Large intestine (tissue), 3 donors: ENCODE measurements around the gene IFTAP. TPM values are rescaled to one million over a fixed set of nuclear protein-coding genes. Genes with fewer than 3 reads are reported as not detected.

Experiments used
- DNase-seq, 2 donors: peaks; one replicate each; pipeline versions ENCODE4 v3.0.0 to v3.0.0-alpha.2; 2013
- H3K27ac ChIP-seq: one replicate; pipeline ENCODE4 v1.5.1; 2013; ENCODE audit warnings: low read length
- H3K27me3 ChIP-seq: 2 replicates; pipeline ENCODE4 v1.6.1; 2013; ENCODE audit warnings: low read length; ENCODE audit not compliant: control insufficient read depth, insufficient read depth
- H3K36me3 ChIP-seq: 2 replicates; pipeline ENCODE4 v1.6.1; 2013; ENCODE audit warnings: low read length; ENCODE audit not compliant: control insufficient read depth, insufficient read depth
- H3K4me1 ChIP-seq: one replicate; pipeline ENCODE4 v1.6.1; 2013; ENCODE audit warnings: low read length; ENCODE audit not compliant: control insufficient read depth, insufficient read depth
- H3K4me3 ChIP-seq: one replicate; pipeline ENCODE4 v1.5.1; 2013; ENCODE audit warnings: low read length
- H3K9me3 ChIP-seq: one replicate; pipeline ENCODE4 v1.6.1; 2013; ENCODE audit warnings: mild to moderate bottlenecking, low read depth, low read length, moderate library complexity; ENCODE audit not compliant: control insufficient read depth
- WGBS: methylation state at CpG from one replicate; pipeline ENCODE4 v1.1.5; 2013; ENCODE audit warnings: low lambda C conversion rate; ENCODE audit not compliant: insufficient coverage; 5-methylcytosine and 5-hydroxymethylcytosine counted together
- polyA plus RNA-seq: library from polyadenylated mRNA; unstranded; fragments of 120-200 nt; gene quantifications from one replicate; pipeline ENCODE4 v1.2.1, GENCODE V29; 2013

IFTAP gene
- polyA plus RNA-seq, 1 donor = 27.2 TPM

DNA sequence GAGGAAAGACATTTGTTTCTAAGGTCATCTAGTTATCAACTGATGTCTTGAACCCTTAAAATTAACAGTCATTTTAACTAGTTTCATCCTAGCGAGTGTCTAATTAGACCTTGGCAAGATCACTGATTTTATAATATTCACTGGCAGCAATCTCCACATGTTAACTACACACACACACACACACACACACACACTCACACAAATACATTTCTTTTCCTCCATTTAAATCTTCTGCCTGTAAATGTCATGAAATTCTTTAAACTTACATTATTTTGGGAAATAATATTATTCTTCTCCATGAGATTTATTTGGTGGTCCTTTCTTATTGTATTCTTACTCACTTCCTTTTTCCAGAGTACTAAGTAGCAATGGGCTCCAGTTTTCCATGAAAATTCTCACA lies 2.9 kb upstream of the IFTAP start:
- Histone ChIP-seq H3K4me1 (no peaks in the 10 kb centered on the region), H3K4me3 (no peak overlapping the region), H3K9me3 (no peaks in the 10 kb centered on the region), H3K36me3 (no peaks in the 10 kb centered on the region), H3K27ac (no peak overlapping the region), H3K27me3 (peaks cover 15% of the 10 kb centered on the region)
- WGBS = 100% methylated on average over 1 of the region's 1 CpG
- DNase-seq = no peak

DNA sequence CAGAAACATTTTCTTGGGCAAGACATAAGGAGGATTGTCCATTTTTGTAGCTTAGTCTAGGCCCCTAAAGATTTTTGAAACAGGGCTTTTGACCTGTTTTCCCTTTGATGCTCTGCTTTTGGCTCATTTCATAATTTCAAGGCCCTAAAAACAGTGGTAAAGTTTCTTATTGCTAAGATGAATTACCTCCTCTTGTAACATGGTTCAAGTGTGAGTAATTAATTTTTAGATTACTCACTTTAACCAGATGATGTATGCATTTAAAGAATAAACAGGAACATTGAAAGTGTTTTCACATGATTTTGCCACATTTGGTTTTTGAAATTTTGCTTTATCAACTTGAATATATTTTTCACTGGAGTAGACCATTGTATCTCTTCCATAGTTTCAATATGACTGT lies 2.6 kb downstream of the IFTAP start:
- Histone ChIP-seq H3K4me1 (no peaks in the 10 kb centered on the region), H3K27ac (no peak overlapping the region), H3K4me3 (no peak overlapping the region), H3K36me3 (no peaks in the 10 kb centered on the region), H3K27me3 (peaks cover 2% of the 10 kb centered on the region), H3K9me3 (no peaks in the 10 kb centered on the region)
- DNase-seq = no peak

DNA sequence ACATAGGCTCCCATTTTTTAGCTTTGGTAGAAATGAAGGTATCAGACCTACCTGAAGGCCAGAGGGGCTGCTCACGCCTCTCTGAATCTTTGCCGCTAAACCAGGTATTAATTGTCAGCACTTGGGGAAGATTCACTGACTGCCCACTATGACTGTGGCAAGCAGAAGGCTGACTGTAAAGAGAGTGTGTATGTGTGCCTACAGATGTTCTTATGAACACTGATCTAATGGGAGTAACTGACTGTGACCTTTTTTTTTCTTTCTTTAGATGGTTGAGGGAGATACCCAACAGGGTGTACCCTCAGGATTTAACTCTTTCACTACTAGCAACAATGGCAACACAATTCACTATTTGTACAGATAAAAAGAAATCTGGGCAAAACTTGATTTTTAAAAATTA lies 3.7 kb downstream of the IFTAP start, which contains the start of gene RAG2:
RAG2 (minus strand) TSS at position 186 of the 400 bp plus-strand sequence. CDS start 4,068 bp downstream, outside the sequence.
- no peak within 1 kb of the TSS for H3K27ac ChIP-seq
- H3K27me3 ChIP-seq = no peaks in the 10 kb centered on the region
- no peaks in the 10 kb centered on the region for H3K36me3 ChIP-seq
- no peak within 1 kb of the TSS for H3K4me3 ChIP-seq
- DNase-seq = no peak
- WGBS = no CpG with 5 or more reads among the region's 2 CpGs
- no peaks in the 10 kb centered on the region for H3K4me1 ChIP-seq
- no peaks in the 10 kb centered on the region for H3K9me3 ChIP-seq

DNA sequence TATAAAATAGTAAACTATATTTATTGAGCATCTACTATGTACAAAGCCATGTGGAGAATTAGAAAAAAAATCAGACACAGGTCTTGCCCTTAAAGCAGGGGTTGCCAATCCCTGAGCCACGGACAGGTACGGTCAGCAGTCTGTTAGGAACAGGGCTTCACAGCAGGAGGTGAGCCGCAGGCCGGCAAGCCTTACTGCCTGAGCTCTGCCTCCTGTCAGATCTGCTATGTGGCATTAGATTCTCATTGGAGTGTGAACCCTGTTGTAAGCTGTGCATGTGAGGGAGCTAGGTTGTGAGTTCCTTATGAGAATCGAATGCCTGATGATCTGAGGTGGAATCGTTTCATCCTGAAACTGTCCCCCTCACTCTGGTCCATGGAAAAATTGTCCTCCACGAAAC lies 5.9 kb downstream of the IFTAP start:
- Histone ChIP-seq H3K9me3 (no peaks in the 10 kb centered on the region), H3K36me3 (no peaks in the 10 kb centered on the region), H3K4me3 (no peak overlapping the region), H3K27ac (no peak overlapping the region), H3K4me1 (no peaks in the 10 kb centered on the region), H3K27me3 (no peaks in the 10 kb centered on the region)
- WGBS = no CpG with 5 or more reads among the region's 7 CpGs
- DNase-seq = no peak

DNA sequence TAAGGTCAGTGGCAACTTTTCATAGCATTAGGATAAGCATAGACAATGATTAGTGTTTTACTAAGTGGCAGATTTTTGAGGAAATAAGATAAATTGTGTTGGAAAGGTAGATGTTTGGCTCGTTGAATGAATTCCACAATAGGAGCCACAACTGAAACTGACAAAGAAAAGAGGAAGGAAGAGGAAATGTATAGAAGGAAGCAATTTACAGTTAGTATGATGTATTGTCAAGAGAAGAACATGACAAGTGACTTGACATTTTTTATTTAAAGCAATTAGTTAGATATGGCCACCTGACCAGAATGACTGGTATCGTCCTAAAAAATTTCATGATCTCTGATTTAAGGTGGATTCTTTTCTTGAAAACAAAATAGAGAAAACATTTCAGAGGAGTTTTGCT lies 6.9 kb downstream of the IFTAP start:
- no peak for DNase-seq
- Histone ChIP-seq H3K27ac (no peak overlapping the region), H3K36me3 (no peaks in the 10 kb centered on the region), H3K27me3 (no peaks in the 10 kb centered on the region), H3K4me1 (no peaks in the 10 kb centered on the region), H3K4me3 (no peak overlapping the region), H3K9me3 (no peaks in the 10 kb centered on the region)
- 84% methylated on average over 2 of the region's 2 CpGs for WGBS

DNA sequence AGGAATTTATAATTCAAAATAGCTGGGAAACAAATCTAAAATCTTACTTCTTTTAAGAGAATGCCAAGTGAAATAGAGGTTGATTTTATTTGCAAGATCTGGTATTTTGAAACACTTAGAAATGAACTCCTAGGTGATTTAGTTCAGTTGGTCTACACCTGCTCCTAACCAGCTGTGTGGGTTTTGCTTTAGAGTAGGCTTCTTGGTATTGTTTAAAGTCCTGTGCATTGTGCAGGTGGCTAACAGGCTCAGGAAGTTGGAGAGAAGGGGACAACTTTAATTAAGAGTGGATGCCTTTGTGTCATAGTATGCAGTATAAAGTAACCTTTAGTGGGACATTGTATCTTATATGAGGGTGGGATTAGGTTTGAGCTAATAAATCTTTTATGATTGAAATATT lies 7.8 kb downstream of the IFTAP start:
- Histone ChIP-seq H3K27ac (no peak overlapping the region), H3K4me1 (no peaks in the 10 kb centered on the region), H3K4me3 (no peak overlapping the region), H3K36me3 (no peaks in the 10 kb centered on the region), H3K9me3 (no peaks in the 10 kb centered on the region), H3K27me3 (no peaks in the 10 kb centered on the region)
- no peak for DNase-seq

DNA sequence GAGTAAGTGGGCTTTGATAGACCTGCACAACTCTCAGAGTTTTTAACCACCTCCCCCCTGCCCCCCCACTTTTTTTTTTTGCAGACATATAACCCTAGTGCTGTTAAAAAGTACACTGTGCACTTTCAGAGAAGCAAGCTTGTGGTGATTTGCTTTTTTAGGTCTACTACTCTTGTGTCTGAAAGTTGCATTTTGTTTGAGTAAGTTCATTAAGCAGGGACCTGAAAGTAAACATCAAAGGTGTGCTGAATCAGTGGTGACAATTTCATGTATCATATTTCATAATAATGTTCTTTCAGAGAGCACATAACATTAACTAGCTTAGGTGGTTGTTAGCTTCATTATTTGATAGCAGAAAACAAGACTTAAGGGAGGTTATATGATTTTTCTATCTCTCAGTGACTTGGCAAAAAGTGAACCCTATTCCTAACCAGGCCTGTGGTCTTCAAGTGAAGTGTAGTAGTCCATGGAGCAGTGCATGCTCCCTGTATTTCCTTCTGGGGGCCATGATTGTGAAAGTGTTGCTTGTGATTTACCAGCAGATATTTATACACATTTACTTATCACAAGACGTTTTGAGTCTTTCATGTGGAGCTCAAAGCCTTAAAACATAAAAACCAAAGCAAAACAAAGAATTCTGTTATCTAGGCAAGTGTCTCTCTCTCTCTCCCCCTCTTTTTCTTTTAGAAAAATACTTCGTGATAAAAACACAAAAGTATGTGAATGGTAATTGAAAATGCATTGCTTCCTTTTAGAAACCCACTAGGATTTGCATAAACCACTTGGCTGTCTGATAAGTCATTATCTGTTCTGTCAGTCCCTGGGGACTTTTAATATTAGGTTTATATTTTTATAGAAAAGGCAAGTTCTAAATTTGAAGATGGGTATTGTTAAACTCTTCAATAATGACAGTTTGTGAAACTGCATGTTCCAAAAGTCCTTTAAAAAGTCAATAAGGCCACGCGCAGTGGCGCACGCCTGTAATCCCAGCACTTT lies 11.2 kb downstream of the IFTAP start:
- Histone ChIP-seq H3K27me3 (no peaks in the 10 kb centered on the region), H3K9me3 (no peaks in the 10 kb centered on the region), H3K27ac (no peak overlapping the region), H3K36me3 (no peaks in the 10 kb centered on the region), H3K4me3 (no peak overlapping the region), H3K4me1 (no peaks in the 10 kb centered on the region)
- no peak for DNase-seq
- WGBS = 77% methylated on average over 1 of the region's 6 CpGs

DNA sequence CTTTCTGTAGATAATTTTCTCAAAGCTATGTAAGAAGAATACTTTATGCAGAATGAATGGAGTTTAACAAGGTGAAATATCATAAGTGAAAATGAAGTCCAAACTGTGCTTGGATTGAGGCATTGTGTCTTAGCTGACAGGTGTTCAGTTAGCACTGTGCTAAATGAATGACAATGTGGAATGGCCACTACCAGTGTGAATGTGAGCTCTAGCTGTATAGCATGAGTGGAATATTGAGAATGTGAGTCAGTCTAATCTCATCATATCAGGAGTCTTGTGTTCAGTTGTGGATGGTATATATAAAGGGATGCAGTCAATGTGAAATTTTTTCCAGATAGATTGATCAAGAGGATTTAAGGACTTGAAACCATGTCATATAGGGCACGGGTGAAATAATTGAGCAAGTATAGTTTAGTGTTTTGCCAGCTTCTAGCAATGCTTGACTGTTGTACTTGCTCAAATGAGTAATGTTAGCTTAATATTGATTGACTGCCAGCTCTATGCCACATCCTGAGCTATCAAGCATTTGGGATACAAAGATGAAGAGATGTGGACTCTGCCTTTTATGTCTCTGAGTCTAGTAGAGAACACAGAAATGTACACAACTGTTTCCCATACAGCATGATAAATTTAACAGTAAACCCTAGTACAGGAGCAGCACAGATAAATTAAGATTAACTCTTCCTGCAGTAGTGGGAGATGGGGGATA lies 14.3 kb downstream of the IFTAP start:
- Histone ChIP-seq H3K27me3 (no peaks in the 10 kb centered on the region), H3K27ac (no peak overlapping the region), H3K9me3 (no peaks in the 10 kb centered on the region), H3K4me3 (no peak overlapping the region), H3K4me1 (no peaks in the 10 kb centered on the region), H3K36me3 (peaks cover 3% of the 10 kb centered on the region)
- WGBS = 100% methylated on average over 1 of the region's 1 CpG
- DNase-seq = no peak

DNA sequence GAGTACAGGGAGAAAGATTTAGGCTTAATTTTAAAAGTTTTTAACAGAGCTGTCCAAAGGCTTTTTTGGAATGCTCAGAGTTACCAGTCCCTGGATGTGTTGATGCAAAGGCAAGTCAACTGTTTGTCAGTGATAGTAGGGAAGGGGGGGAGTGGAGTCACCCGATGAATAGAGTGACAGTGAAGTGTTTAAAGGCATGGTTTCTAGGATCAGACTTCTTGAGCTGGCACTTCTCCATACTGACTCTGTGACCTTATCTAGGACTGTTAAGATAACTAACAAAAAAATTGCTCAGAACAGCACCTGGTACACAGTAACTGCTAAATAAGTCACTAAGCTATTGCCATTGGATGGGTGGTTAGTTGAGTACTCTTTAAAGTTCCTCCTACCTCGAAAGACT lies 15.1 kb downstream of the IFTAP start:
- H3K4me1 ChIP-seq = no peaks in the 10 kb centered on the region
- H3K4me3 ChIP-seq = no peak overlapping the region
- no peak overlapping the region for H3K27ac ChIP-seq
- peaks cover 3% of the 10 kb centered on the region for H3K36me3 ChIP-seq
- no peaks in the 10 kb centered on the region for H3K27me3 ChIP-seq
- H3K9me3 ChIP-seq = no peaks in the 10 kb centered on the region
- WGBS = 89% methylated on average over 1 of the region's 2 CpGs
- DNase-seq = no peak

DNA sequence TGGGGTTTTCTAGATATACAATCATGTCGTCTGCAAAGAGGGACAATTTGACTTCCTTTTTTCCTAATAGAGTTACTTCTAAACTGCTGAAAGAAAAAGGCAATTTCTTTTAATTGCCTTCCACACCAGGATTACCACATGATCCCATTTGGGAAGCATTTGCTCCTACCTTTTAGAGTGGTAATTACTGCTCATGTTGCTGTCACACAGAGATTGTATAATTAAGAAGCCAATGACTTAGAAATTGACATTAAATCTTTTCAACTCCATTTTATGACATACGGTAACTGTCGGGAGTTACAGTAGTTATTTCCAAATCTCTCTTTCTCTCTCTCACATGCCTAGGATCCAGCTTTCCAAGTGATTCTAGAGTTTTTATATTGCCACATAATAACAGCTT lies 21.5 kb downstream of the IFTAP start:
- no peak overlapping the region for H3K27ac ChIP-seq
- H3K4me3 ChIP-seq = no peak overlapping the region
- no peaks in the 10 kb centered on the region for H3K27me3 ChIP-seq
- WGBS = no CpG with 5 or more reads among the region's 3 CpGs
- H3K36me3 ChIP-seq = peaks cover 3% of the 10 kb centered on the region
- H3K4me1 ChIP-seq = no peaks in the 10 kb centered on the region
- no peaks in the 10 kb centered on the region for H3K9me3 ChIP-seq
- no peak for DNase-seq
